ENCODE results near the gene GFI1B.
"Not testable (repeated sequence)": the region's sequence is repeated elsewhere in the genome, so short reads cannot be mapped to it uniquely, and the experiment has no call there.

Gene GFI1B

DNA sequence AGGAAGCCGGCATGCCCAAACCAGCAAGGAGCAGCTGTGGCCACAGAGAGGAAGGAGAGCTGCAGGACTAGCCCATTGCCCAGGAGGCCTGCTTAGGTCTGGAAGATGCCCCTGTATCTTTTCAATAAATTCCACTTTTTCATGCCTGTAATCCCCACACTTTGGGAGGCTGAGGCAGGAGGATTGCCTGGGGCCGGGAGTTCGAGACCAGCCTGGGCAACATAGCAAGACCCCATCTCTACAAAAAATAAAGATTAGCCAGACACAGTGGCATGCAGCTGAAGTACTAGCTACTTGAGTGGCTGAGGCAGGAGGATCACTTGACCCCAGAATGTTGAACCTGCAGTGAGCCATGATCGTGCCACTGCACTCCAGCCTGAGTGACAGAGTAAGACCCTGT, 28.8 kb upstream of the GFI1B start:
- no peak for TF ChIP-seq ZFX (IDR thresholded peaks at IDR 0.05)
- TF ChIP-seq, protein P1, sequence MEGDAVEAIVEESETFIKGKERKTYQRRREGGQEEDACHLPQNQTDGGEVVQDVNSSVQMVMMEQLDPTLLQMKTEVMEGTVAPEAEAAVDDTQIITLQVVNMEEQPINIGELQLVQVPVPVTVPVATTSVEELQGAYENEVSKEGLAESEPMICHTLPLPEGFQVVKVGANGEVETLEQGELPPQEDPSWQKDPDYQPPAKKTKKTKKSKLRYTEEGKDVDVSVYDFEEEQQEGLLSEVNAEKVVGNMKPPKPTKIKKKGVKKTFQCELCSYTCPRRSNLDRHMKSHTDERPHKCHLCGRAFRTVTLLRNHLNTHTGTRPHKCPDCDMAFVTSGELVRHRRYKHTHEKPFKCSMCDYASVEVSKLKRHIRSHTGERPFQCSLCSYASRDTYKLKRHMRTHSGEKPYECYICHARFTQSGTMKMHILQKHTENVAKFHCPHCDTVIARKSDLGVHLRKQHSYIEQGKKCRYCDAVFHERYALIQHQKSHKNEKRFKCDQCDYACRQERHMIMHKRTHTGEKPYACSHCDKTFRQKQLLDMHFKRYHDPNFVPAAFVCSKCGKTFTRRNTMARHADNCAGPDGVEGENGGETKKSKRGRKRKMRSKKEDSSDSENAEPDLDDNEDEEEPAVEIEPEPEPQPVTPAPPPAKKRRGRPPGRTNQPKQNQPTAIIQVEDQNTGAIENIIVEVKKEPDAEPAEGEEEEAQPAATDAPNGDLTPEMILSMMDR (conservative IDR thresholded peaks at IDR 0.05) = no peak

DNA sequence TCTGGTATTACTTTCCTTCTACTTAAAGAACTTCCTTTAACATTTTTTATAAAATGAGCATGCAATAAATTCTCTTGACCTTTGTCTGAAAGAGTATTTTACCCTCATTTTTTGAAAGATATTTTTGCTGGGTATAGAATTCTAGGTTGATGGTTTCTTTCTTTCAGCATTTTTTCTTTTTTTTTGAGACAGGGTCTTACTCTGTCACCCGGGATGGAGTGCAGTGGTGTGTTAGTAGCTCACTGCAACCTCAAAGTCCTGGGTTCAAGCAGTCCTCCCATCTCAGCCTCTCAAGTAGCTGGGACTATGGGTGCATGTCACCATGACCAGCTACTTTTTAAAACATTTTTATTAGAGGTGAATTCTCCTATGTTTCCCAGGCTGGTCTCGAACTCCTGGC, 23.4 kb upstream of the GFI1B start:
- no peak overlapping the region for H3K27ac ChIP-seq
- TF ChIP-seq, protein P1 (conservative IDR thresholded peaks at IDR 0.05) = no peak
- no peak for TF ChIP-seq ZFX (IDR thresholded peaks at IDR 0.05)

More for the DNA sequence above, 28.8 kb upstream of the GFI1B start:
- H3K27ac ChIP-seq = no peak overlapping the region

DNA sequence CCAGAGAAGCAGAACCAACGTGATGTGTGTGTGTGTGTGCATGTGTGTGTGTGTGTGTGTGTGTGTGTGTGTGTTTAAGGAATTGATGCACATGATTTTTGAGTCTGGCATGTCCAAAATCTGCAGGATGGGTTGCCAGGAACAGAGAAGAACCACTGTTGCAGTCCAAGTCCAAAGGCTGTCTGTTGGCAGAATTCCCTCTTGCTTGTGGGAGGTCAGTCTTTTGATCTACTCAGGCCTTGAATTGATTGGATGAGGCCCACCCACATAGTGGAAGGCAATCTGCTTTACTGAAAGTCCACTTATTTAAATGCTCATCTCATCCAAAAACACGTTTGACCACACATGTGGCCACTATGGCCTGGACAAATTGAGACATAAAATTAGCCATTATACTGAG, 22.7 kb upstream of the GFI1B start:
- no peak for TF ChIP-seq ZFX (IDR thresholded peaks at IDR 0.05)
- TF ChIP-seq, protein P1 (conservative IDR thresholded peaks at IDR 0.05) = no peak
- no peak overlapping the region for H3K27ac ChIP-seq

DNA sequence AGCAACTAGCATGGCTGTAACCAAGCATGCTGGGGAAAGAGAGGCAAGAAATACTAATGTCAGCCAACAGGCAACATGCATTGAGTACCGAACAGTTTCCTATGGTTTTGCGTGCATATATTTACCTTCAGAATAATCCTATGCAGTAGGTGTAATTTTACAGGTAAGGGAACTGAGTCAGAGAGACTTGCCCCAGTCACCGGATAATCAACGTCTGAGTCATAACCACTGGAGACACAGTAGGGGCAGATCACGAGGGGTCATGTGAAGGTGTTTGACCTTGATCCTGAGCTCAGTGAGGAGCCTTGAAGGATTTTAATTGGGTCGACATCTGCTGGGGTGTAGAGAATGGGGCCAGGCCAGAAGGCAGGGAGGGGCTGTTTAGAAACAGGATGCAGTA, 20.7 kb upstream of the GFI1B start:
- H3K27ac ChIP-seq = no peak overlapping the region
- no peak for TF ChIP-seq ZFX (IDR thresholded peaks at IDR 0.05)
- TF ChIP-seq, protein P1 (conservative IDR thresholded peaks at IDR 0.05) = no peak

DNA sequence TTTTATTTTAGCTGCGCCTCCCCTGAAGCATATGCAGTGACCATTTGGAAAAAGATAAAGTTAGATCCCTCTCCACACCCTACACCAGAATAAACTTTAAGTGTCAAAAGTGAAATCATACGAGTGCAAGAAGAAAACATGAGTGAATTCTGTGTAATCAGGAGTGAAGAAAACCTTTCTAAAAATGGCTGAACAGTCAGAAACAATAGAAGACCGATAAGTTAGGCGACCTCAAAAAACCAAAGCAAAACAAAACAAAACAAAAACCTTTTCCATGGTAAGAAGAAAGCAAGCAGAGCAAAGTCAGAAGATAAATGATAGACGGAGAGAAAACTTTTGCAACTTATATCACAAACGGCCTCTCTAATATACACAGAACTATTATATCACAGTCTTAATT, 17.5 kb upstream of the GFI1B start:
- H3K27ac ChIP-seq = no peak overlapping the region
- TF ChIP-seq ZFX (IDR thresholded peaks at IDR 0.05) = no peak
- TF ChIP-seq, protein P1 (conservative IDR thresholded peaks at IDR 0.05) = no peak

DNA sequence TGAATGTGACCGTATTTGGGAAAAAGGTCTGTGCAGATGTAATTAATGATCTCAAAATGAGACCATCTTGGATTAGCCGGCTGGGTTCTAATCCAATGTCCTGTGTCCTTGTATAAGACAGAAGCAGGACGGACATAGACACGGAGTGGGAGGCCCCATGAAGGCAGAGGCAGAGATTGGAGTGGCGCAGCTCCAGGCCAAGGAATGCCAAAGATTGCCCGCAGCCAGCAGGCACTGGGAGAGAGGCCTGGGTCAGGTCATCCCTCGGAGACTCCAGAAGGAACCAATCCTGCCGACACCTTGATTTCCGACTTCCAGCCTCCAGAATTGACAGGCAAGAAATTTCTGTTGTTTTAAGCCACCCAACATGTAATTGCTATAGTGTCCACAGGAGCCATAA, 13.0 kb upstream of the GFI1B start:
- no peak overlapping the region for H3K27ac ChIP-seq
- TF ChIP-seq, protein P1 (conservative IDR thresholded peaks at IDR 0.05) = no peak
- TF ChIP-seq ZFX (IDR thresholded peaks at IDR 0.05) = no peak

DNA sequence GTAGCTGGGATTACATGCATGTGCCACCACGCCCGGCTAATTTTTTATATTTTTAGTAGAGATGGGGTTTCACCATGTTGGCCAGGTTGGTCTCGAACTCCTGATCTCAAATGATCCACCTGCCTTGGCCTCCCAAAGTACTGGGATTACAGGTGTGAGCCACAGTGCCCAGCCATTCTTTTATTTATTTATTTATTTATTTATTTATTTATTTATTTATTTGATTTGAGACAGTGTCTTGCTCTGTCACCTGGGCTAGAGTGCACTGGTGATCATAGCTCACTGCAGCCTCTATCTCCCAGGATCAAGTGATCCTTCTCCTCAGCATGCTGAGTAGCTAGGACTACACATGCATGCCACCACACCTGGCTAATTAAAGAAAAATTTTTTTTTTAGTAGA, 10.6 kb upstream of the GFI1B start:
- H3K27ac ChIP-seq = not testable (repeated sequence)

DNA sequence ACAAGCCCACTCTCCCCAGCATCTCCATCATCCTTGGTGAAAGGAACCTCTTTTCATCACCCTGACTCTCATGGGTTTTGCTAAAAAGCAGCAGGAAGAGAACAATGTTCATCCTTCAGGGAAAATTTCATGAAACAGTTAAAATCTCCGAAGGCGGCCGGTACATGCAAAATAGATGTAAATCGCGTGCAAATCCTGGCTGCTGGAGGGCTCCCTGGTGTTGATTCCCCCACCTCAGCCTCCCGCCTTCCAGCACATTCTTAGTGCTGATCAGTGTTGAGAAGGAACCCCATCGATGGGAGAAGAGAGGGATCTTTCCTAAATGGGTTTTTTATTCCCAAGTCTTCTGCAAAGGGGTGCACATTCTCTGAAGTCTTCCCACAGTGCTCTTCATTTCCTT, 8.7 kb upstream of the GFI1B start:
- TF ChIP-seq ZFX (IDR thresholded peaks at IDR 0.05) = no peak
- TF ChIP-seq, protein P1 (conservative IDR thresholded peaks at IDR 0.05) = no peak
- no peak overlapping the region for H3K27ac ChIP-seq
